ENCODE data around the gene COLEC11.
"Not testable (repeated sequence)": the region's sequence is repeated elsewhere in the genome, so short reads cannot be mapped to it uniquely, and the experiment has no call there.

COLEC11 gene

GRCh38 chr2:3606370-3607201 lies 11.7 kb downstream of the COLEC11 start:
- DNase-seq: no peak

- no peak for DNase-seq
These were observed 13.7 kb downstream of the COLEC11 start for GRCh38 chr2:3608373-3609278.

- DNase-seq: not testable (repeated sequence)
These were observed 14.4 kb downstream of the COLEC11 start for GRCh38 chr2:3609279-3609673.

- DNase-seq: no peak
These were observed 15.5 kb downstream of the COLEC11 start for GRCh38 chr2:3610415-3610814.

GRCh38 chr2:3610881-3611505 lies 16.1 kb downstream of the COLEC11 start:
- no peak for DNase-seq

- DNase-seq: no peak
These were observed 16.7 kb downstream of the COLEC11 start for GRCh38 chr2:3611589-3611988.

- DNase-seq: no peak
These were observed 18.0 kb downstream of the COLEC11 start for GRCh38 chr2:3612639-3613523.

- DNase-seq: no peak
These were observed 18.6 kb downstream of the COLEC11 start for GRCh38 chr2:3613524-3613905.

- DNase-seq: not testable (repeated sequence)
These were observed 19.8 kb downstream of the COLEC11 start for GRCh38 chr2:3614743-3615142.

GRCh38 chr2:3615541-3616200 lies 20.8 kb downstream of the COLEC11 start:
- not testable (repeated sequence) for DNase-seq

GRCh38 chr2:3616435-3617197 lies 21.7 kb downstream of the COLEC11 start:
- DNase-seq: not testable (repeated sequence)

- no peak for DNase-seq
These were observed 22.4 kb downstream of the COLEC11 start for GRCh38 chr2:3617198-3617890.

- DNase-seq: no peak
These were observed 23.5 kb downstream of the COLEC11 start for GRCh38 chr2:3618367-3618766.

- DNase-seq: no peak
These were observed 24.1 kb downstream of the COLEC11 start for GRCh38 chr2:3619033-3619432.

GRCh38 chr2:3619661-3620060 lies 24.7 kb downstream of the COLEC11 start:
- not testable (repeated sequence) for DNase-seq

- DNase-seq: no peak
These were observed 25.9 kb downstream of the COLEC11 start for GRCh38 chr2:3620834-3621233.

GRCh38 chr2:3622967-3623366 lies 28.1 kb downstream of the COLEC11 start:
- DNase-seq: no peak

- no peak for DNase-seq
These were observed 29.3 kb downstream of the COLEC11 start for GRCh38 chr2:3624059-3624794.

GRCh38 chr2:3625186-3625585 lies 30.3 kb downstream of the COLEC11 start:
- no peak for DNase-seq
